H1 (cell line): ENCODE results near the gene STARD13. TPM values are rescaled to one million over a fixed set of nuclear protein-coding genes. Genes with fewer than 3 reads are reported as not detected.

Source experiments
- CTCF ChIP-seq, 3 experiments: IDR thresholded peaks; 1 replicate in 2 of 3; 2 replicates in 1 of 3; pipeline versions ENCODE4 v1.5.1 to v1.6.1; 2011; ENCODE audit warnings: low read length in 3 of 3, mild to moderate bottlenecking in 3 of 3, inconsistent platforms in 2 of 3, low read depth in 1 of 3, moderate library complexity in 1 of 3; ENCODE audit not compliant: insufficient read depth in 1 of 3; ENCODE audit errors: control extremely low read depth in 1 of 3
- JUND ChIP-seq: IDR thresholded peaks from 2 replicates; pipeline ENCODE4 v1.6.1; 2011; ENCODE audit warnings: mild to moderate bottlenecking, improper control_type of control experiment, low read length
- TAF7 ChIP-seq: optimal IDR thresholded peaks from 2 replicates; pipeline ENCODE3; 2011; ENCODE audit warnings: low read depth, mild to moderate bottlenecking, inconsistent platforms, low read length, moderate library complexity, borderline replicate concordance
- polyA plus RNA-seq, 7 experiments: library from polyadenylated mRNA; depleted of rRNA in 3 of 7; stranded (reverse) in 5 of 7; unstranded in 2 of 7; fragments of >200 nt in 5 of 7; fragments of 200-250 nt in 2 of 7; gene quantifications; 1 replicate in 5 of 7; 2 replicates in 1 of 7; 4 replicates in 1 of 7; pipeline versions ENCODE4 v1.2.1 to v1.2.3, GENCODE V29; 2011 to 2013; ENCODE audit warnings: missing spikeins in 2 of 7, mixed read lengths in 2 of 7
- total RNA-seq: library from RNA; stranded (reverse); fragmentation: NEBNext Ultra II Directional; extraction: Animal tissue kit (Norgen Biotek cat#: 25700); gene quantifications from 2 replicates; pipeline ENCODE4 v1.2.1, GENCODE V29; 2021

STARD13 gene
- total and polyA plus RNA-seq, 2 of the 8 experiments (the other 6 are each of a cell fraction or from before 2014, with no cell fraction given): 0.82 to 2.9 TPM

GRCh38 chr13:33114146-33114545, 171.4 kb downstream of the STARD13 start (continued):
- no peak for TF ChIP-seq CTCF (IDR thresholded peaks at IDR 0.05; ENCODE audit: control extremely low read depth in 1 of 3, insufficient read depth in 1 of 3, low read depth in 1 of 3, low read length in 3 of 3)
- TF ChIP-seq TAF7: no peak
- TF ChIP-seq JUND: no peak
